ENCODE results near the gene MAP1A.

Gene MAP1A

GRCh38 chr15:43511012-43511885, 6.2 kb upstream of the MAP1A start:
- DNase-seq: no peak

GRCh38 chr15:43513550-43513949, 3.9 kb upstream of the MAP1A start:
- no peak for DNase-seq

GRCh38 chr15:43514241-43515057, 3.0 kb upstream of the MAP1A start:
- DNase-seq: no peak

GRCh38 chr15:43515741-43516140, 1.7 kb upstream of the MAP1A start:
- DNase-seq: no peak

GRCh38 chr15:43516185-43516584, 1.2 kb upstream of the MAP1A start:
- no peak for DNase-seq

- DNase-seq: no peak
These were observed 531 bp upstream of the MAP1A start for GRCh38 chr15:43516801-43517353.

- DNase-seq: no peak
These were observed 871 bp downstream of the MAP1A start for GRCh38 chr15:43518197-43518761.

- no peak for DNase-seq
These were observed 1.8 kb downstream of the MAP1A start for GRCh38 chr15:43519196-43519595.

- no peak for DNase-seq
These were observed 2.7 kb downstream of the MAP1A start for GRCh38 chr15:43520138-43520537.

GRCh38 chr15:43521419-43521818, 4.0 kb downstream of the MAP1A start:
- no peak for DNase-seq

- DNase-seq: no peak
These were observed 4.8 kb downstream of the MAP1A start for GRCh38 chr15:43522247-43522646.

GRCh38 chr15:43523646-43524045, 6.2 kb downstream of the MAP1A start:
- no peak for DNase-seq

- DNase-seq: no peak
These were observed 6.9 kb downstream of the MAP1A start for GRCh38 chr15:43524254-43524845.

- no peak for DNase-seq
These were observed 7.7 kb downstream of the MAP1A start for GRCh38 chr15:43525131-43525530.

- DNase-seq: no peak
These were observed 9.0 kb downstream of the MAP1A start for GRCh38 chr15:43526261-43526930.

GRCh38 chr15:43527016-43527801, 9.8 kb downstream of the MAP1A start:
- DNase-seq: no peak

- DNase-seq: no peak
These were observed 10.6 kb downstream of the MAP1A start for GRCh38 chr15:43527802-43528541.

GRCh38 chr15:43528542-43529007, 11.2 kb downstream of the MAP1A start:
- no peak for DNase-seq

GRCh38 chr15:43529141-43529540, 11.7 kb downstream of the MAP1A start:
- DNase-seq: no peak

GRCh38 chr15:43529587-43530345, 12.4 kb downstream of the MAP1A start:
- no peak for DNase-seq
